Thymus (tissue), 11 donors: ENCODE data around the gene OCA2. TPM values are rescaled to one million over a fixed set of nuclear protein-coding genes. Genes with fewer than 3 reads are reported as not detected.

ENCODE experiments used
- DNase-seq, 9 donors: peaks; one replicate each; pipeline ENCODE4 v3.0.0-alpha.2; 2013; ENCODE audit warnings: low spot score in 9 of 9, low read depth in 6 of 9, missing footprints in 1 of 9
- H3K27ac ChIP-seq, 2 donors: one replicate each; pipeline ENCODE4 v1.5.1; 2013; ENCODE audit warnings: control low read depth in 1 of 2, low read depth in 1 of 2, low read length in 1 of 2, mild to moderate bottlenecking in 1 of 2, moderate library complexity in 1 of 2
- H3K27me3 ChIP-seq, 2 donors: one replicate each; pipeline ENCODE4 v1.5.1; 2013; ENCODE audit warnings: low read length in 1 of 2; ENCODE audit not compliant: control insufficient read depth in 2 of 2, insufficient read depth in 1 of 2
- H3K36me3 ChIP-seq, 2 donors: one replicate each; pipeline ENCODE4 v1.5.1; 2013; ENCODE audit warnings: low read length in 1 of 2, mild to moderate bottlenecking in 1 of 2, moderate library complexity in 1 of 2; ENCODE audit not compliant: control insufficient read depth in 2 of 2, insufficient read depth in 2 of 2
- H3K4me1 ChIP-seq, 2 donors: one replicate each; pipeline ENCODE4 v1.5.1; 2013; ENCODE audit warnings: low read length in 2 of 2; ENCODE audit not compliant: control insufficient read depth in 2 of 2, insufficient read depth in 2 of 2
- H3K4me3 ChIP-seq, 2 donors: one replicate each; pipeline ENCODE4 v1.5.1; 2013; ENCODE audit warnings: low read length in 2 of 2, control low read depth in 1 of 2, mild to moderate bottlenecking in 1 of 2
- H3K9me3 ChIP-seq, 2 donors: one replicate each; pipeline ENCODE4 v1.5.1; 2013; ENCODE audit warnings: low read length in 1 of 2, mild to moderate bottlenecking in 1 of 2; ENCODE audit not compliant: control insufficient read depth in 2 of 2, insufficient read depth in 1 of 2
- WGBS: extraction: QIAGEN DNeasy Blood & Tissue Kit; methylation state at CpG from one replicate; pipeline ENCODE4 v1.1.7; 2013; 5-methylcytosine and 5-hydroxymethylcytosine counted together
- polyA plus RNA-seq: library from polyadenylated mRNA; stranded (reverse); fragments of 200-250 nt; gene quantifications from one replicate; pipeline ENCODE4 v1.2.3, GENCODE V29; 2013
- total RNA-seq: library from RNA; stranded (reverse); fragments of 120-200 nt; gene quantifications from one replicate; pipeline ENCODE4 v1.2.4, GENCODE V29; 2013
- donor health status: healthy.

The OCA2 gene
- total and polyA plus RNA-seq, 2 donors: 0.99 to 1.2 TPM

DNA sequence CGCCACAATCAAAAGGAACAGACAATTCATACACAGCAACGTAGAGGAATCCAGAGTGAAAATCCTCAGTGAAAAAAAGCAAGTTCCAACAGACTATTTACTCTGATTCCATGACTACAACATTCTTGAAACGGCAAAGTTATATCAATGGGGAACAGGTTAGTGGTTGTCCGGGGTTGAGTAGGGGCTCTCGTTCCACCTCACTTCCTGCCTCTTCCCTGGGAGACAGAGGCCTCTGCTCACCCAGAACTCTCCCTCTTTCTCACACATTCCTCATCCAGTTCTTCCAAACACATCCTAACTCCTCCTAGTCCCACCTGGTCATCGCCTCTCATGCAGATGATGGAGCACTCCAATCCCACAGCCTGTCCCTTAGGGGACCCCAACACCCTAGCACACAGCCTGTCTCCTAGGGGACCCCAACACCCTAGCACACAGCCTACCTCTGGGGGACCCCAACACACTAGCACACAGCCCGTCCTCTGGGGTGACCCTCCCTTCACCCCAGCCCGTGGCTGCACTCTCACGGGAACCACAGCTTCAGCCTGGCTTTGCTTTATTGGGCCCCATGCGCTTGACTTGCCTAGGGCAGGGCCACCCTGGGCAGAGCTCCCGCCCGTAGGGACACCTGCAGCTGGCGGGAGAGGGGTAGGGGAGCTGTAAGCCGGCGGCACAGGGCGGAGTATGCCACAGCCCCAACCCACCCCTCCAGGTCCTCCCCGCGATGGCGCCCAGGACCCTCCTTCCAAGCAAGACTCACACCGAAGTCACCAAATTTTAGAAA, 5.2 kb downstream of the OCA2 start:
- DNase-seq: no peak
- Histone ChIP-seq H3K4me3 (no peak overlapping the region), H3K27me3 (peaks cover 66% of the 10 kb centered on the region in 2 donors), H3K9me3 (peaks cover 2 to 3% of the 10 kb centered on the region in 2 donors), H3K27ac (no peak overlapping the region), H3K4me1 (peaks cover 21 to 23% of the 10 kb centered on the region in 2 donors), H3K36me3 (no peaks in the 10 kb centered on the region)
- 38% methylated on average over 20 of the region's 20 CpGs for WGBS

DNA sequence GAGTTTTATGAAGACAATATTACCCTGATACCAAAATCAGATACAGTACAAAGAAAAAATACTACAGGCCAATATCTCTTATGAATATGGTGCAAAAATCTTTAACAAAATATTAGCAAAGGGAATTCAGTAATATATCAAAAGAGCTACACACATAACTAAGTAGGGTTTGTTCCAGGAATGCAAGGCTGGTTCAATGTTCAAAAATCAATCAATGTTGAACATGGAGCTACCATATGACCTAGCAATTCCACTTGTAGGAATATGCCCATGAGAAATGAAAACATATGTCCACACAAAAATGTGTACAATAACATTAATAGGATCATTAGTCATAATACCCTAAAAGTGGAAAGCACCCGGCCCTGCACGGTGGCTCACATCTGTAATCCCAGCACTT, 7.8 kb downstream of the OCA2 start:
- WGBS: 98% methylated on average over 2 of the region's 2 CpGs
- Histone ChIP-seq H3K4me3 (no peak overlapping the region), H3K36me3 (no peaks in the 10 kb centered on the region), H3K27ac (no peak overlapping the region), H3K9me3 (peaks cover 0 to 3% of the 10 kb centered on the region in 2 donors), H3K4me1 (peaks cover 13% of the 10 kb centered on the region in 2 donors), H3K27me3 (peaks cover 39 to 40% of the 10 kb centered on the region in 2 donors)
- DNase-seq: no peak

DNA sequence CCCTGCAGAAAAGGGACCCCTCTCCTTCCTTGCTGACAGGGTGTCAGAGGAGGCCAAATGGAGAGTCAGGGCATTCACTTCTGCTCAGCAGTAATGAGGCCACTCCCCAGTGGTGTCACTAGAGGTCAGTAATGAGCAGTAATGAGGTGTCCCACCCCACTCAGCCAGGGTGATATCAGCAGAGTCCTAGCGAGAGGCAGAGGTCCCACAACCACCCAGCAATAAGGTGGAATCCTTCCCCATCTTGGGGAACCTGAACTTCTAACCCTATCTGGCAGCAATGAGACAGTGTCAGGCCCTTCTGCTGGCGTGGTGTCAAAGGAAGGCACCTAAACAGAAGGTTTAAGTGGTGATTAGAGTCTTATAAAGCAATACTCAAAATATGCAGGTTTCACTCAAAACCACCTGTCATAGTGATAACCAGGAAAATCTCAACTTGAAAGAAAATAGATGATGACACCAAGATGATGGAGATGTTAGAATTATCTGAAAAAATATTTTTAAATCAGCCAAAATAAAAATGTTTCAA, 12.9 kb downstream of the OCA2 start:
- WGBS: 30% methylated on average over 2 of the region's 2 CpGs
- Histone ChIP-seq H3K9me3 (no peaks in the 10 kb centered on the region), H3K4me3 (no peak overlapping the region), H3K4me1 (no peaks in the 10 kb centered on the region), H3K36me3 (no peaks in the 10 kb centered on the region), H3K27me3 (peaks cover 0 to 3% of the 10 kb centered on the region in 2 donors), H3K27ac (no peak overlapping the region)
- peak in 2 of 9 donors; percentile 55 to 61 for DNase-seq

DNA sequence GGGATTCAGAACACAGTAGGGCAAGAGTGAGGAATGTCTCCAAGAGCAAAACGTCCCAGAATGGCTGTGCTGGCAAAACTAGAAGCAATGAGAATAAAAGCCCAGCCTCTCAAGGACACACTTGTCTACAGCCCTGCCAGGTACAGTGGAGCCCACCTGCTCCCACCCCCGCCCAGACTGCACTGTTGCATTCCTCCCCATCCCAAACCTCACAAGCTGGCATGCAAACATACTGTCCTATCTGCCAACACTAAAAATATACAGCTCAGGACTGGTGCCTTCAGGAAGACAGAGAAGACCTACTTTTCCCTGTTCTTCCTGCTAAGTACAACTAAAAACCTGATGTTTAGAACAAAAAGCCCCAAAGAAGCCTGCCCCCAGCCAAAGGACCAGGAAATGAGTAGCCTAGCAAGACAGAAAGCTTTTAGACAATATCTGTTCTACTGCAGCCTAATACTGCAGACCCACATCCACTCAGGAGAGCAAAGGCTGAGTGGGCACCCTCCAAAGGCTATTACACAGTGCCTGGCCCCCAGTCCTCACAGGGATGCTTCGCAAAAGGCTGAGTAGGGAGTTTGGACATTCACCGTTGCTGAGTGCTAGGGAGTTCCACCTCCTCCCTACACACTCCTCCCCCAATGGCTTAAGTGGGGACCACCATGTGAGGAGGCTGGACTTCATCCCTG, 13.5 kb downstream of the OCA2 start:
- no peaks in the 10 kb centered on the region for H3K36me3 ChIP-seq
- H3K27ac ChIP-seq: no peak overlapping the region
- WGBS: 89% methylated on average over 4 of the region's 4 CpGs
- peaks cover 0 to 3% of the 10 kb centered on the region in 2 donors for H3K27me3 ChIP-seq
- no peaks in the 10 kb centered on the region for H3K9me3 ChIP-seq
- H3K4me3 ChIP-seq: no peak overlapping the region
- no peak for DNase-seq
- H3K4me1 ChIP-seq: no peaks in the 10 kb centered on the region

DNA sequence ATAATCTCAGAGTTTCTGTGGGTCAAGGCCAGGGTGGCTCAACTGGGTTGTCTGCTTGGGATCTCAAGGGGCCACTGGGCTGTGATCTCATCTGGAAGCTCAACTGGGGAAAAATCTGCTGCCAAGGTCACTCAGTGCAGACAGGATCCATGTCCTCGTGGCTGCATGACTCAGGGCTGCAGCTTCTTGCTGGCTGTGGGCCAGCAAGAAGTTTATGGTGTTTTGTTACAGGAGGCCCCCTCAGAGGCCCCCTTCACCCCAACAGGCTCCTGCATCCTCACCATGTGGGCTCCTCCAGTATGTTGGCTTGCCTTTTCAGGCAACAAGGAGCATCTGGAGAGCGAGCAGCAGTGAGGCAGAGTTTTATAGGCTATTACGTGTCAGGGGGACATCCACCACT, 14.6 kb downstream of the OCA2 start:
- DNase-seq: no peak
- 81% methylated on average over 3 of the region's 3 CpGs for WGBS

DNA sequence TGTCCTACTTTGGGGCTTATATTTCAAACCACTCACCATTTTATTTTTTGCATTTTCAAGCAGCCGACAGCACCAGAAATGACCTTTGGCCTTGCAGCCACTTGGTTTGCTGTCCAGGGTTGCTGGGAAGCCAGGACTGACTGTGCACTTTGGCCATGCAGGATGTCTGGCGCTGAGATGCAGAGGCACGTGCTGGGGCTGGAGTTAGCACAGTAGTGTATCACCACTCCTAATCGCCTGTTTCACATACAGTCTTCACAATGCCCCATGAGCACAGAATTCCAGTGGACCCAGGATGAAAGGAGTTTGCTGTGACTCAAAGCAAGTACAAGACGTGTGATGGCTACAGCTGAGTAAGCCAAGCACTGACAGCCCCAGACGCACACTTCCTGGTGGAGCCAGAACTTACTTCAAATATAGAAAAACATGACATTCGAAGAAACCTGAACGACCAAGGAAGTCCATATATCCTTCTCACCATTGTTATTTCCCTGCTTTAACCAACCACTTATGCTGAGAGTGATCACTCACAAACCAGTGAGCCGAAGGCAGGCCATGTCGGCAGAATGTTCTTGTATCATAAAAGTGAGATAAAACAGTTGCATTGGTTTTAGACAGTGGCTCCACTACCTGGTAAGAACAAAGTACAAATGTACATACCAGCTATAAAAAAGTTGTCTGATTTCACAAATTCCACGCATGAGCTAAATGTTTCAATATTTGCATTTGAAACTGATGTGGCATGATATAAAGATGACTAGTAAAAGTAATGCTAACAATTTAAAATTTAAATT, 16.0 kb downstream of the OCA2 start:
- Histone ChIP-seq H3K4me1 (no peaks in the 10 kb centered on the region), H3K36me3 (no peaks in the 10 kb centered on the region), H3K27ac (no peak overlapping the region), H3K9me3 (no peaks in the 10 kb centered on the region), H3K27me3 (peaks cover 0 to 3% of the 10 kb centered on the region in 2 donors), H3K4me3 (no peak overlapping the region)
- DNase-seq: no peak
- 75% methylated on average over 11 of the region's 11 CpGs for WGBS

More for the DNA sequence above, 14.6 kb downstream of the OCA2 start:
- Histone ChIP-seq H3K4me1 (no peaks in the 10 kb centered on the region), H3K27me3 (peaks cover 0 to 3% of the 10 kb centered on the region in 2 donors), H3K27ac (no peak overlapping the region), H3K4me3 (no peak overlapping the region), H3K36me3 (no peaks in the 10 kb centered on the region), H3K9me3 (no peaks in the 10 kb centered on the region)

DNA sequence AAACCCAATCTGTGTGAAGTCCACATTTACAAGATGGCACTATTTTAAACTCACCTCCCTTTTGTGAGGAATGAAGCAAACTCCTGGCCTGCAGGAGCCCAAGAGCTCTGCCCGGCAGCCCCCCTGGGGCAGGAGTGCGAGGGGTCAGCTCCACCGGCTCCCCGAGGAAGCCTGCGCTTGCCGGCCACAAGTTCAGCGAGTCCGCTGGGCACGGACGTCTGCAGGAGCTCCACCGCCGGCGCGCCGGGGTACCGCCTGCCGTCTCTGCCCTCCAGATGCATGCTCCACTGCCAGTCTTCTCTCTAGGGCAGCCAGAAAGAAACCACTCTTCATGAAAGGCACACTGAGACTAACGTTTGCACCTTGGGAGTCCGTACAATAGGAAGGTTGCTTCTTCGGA, 17.5 kb downstream of the OCA2 start:
- no peak for DNase-seq
- Histone ChIP-seq H3K27ac (no peak overlapping the region), H3K4me1 (no peaks in the 10 kb centered on the region), H3K9me3 (no peaks in the 10 kb centered on the region), H3K4me3 (no peak overlapping the region), H3K36me3 (no peaks in the 10 kb centered on the region), H3K27me3 (peaks cover 0 to 3% of the 10 kb centered on the region in 2 donors)
- WGBS: 98% methylated on average over 20 of the region's 20 CpGs

DNA sequence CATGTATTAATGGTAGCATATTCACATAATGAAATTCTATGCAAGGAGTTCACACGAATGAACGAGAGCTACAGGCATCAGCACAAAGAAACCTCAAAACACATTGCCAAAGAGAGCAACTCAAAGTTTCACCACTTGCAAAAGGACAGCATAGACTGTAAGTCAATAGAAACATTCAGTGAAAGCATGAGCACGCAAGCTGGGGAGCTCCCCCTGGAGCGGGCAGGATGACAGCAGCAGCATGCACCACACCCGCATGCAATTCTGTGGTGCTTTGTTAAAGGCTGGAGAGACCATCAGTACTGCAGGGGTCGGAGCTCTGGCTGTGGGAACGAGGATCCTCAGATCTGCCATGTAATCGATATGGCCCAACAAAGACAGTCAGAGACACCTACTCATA, 18.7 kb downstream of the OCA2 start:
- Histone ChIP-seq H3K4me1 (no peaks in the 10 kb centered on the region), H3K4me3 (no peak overlapping the region), H3K9me3 (no peaks in the 10 kb centered on the region), H3K36me3 (no peaks in the 10 kb centered on the region), H3K27ac (no peak overlapping the region), H3K27me3 (peaks cover 0 to 3% of the 10 kb centered on the region in 2 donors)
- WGBS: 85% methylated on average over 8 of the region's 8 CpGs
- no peak for DNase-seq
